IPS-NIHi11 (cell line): Measurements from ENCODE around the gene BST1.

Source experiments
- DNase-seq: peaks from one replicate; pipeline ENCODE4 v3.0.0; 2012; ENCODE audit warnings: mixed read lengths, low spot score

Gene BST1

DNA sequence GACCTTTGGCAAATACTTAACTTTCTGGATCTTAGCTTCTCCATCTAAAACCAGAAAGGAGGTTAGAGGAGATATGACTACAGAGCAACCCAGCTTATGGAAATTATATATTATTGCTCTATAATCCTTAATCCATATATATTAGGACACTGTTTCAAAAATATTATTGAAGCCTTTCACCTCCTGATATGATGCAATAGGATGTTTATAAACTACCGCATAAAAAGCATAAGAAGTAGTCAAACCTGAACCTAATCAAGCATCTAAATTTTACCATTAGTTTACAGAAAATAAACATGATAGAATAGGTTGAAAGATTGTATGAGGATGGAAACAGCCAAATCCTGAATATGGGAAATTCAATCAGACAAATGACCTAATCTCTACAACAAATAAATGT is 26.8 kb upstream of the BST1 start:
- no peak for DNase-seq

DNA sequence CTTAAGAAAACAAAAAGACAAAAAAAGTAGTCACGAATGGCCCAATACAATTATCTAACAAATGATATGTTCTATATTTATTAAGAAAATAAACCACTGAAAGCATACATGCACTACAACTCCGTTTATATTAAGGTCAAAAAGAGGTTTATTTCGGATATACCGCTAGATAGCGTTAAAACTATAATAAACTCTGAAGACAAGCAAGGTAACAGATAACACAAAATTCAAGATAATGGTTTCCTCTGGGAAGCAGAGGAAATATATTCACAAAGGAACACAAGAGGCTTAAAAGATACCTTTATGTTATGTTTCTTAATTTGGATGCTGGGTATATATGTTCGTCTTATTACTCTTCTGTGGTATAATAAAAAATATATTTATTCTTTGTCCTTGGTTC is 26.0 kb upstream of the BST1 start:
- DNase-seq, result no peak

DNA sequence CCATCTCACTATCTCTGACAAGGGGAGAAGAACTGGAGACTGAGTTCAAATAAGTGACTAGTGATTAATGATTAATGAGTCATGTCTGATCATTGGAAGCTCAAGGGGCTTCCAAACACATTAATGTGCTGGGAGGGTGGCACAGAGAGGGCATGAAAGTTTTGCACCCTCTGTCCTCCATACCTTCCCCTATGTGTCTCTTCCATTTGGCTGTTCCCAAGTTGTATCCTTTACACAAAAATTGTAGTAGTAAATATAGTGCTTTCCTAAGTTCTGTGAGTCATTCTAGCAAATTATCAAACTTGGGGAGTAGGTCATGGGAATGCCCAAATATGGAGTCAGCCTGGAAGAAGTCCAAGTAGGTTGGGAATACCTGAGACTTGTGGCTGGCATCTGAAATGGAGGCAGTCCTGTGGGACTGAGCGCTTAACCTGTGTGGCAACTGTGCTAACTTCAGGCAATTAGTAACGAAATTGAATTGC is 25.3 kb upstream of the BST1 start:
- DNase-seq, result peak; percentile 19

DNA sequence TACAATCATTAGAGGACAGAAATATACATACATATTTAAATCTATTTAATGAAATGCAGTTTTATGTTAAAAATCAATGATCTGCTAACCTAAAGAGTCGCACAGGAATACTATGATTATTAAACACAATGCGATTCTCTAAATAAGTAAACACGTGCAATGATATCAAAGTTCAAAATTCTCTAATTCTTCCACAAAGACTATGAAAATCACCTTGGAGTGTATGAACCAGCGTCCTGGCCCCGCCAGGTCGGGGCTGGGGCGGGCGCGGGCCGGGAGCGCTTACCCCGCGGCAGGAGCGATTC is 21.8 kb upstream of the BST1 start:
- DNase-seq, result no peak

DNA sequence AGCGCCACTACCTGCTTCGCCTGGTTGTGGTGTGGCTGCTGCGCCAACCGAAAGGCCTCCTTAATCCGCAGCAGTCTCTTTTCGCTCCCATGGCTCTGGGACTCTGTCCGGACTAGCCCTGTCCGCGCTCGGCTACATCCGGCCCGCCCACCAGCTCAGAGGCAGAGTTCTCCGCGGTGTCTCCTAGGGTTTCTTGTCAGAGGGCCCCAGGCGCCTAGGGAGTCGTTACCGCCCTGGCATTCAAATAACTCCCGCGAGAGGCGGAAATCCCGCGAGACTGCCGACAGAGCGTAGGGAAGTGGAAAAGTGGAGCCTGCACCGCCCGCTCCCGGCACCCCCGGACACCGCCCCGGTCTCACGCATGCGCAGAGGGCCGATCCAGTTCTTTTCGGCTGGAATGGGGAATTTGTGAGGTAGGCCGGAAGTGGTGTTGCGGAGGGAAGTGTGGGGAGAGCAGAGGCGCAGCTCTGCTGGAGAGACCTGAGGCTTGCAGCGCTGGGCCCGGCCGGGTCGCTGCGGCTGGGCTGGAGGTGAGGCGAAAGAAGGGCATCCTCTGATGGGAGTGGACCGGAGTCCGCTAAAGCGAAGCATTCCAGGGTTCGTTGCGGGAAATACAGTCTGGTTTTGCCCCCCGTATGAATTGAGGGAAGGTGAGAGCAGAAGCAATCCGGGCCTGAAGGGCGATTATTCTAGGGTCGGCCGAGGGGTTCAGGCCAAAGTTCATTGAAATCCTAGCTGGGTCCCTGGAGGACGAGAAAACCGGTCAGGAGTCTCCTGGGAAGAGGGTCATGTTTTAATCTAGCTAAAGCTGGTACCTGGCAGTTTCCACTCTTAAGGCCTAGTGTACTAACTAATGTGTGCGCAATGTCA is 21.3 kb upstream of the BST1 start, which contains the start of gene FAM200B:
TSS of gene FAM200B (plus strand) at position 456 of the 870 bp plus-strand sequence. CDS start 5,151 bp downstream, outside the sequence.
- DNase-seq, result peak; percentile 97

DNA sequence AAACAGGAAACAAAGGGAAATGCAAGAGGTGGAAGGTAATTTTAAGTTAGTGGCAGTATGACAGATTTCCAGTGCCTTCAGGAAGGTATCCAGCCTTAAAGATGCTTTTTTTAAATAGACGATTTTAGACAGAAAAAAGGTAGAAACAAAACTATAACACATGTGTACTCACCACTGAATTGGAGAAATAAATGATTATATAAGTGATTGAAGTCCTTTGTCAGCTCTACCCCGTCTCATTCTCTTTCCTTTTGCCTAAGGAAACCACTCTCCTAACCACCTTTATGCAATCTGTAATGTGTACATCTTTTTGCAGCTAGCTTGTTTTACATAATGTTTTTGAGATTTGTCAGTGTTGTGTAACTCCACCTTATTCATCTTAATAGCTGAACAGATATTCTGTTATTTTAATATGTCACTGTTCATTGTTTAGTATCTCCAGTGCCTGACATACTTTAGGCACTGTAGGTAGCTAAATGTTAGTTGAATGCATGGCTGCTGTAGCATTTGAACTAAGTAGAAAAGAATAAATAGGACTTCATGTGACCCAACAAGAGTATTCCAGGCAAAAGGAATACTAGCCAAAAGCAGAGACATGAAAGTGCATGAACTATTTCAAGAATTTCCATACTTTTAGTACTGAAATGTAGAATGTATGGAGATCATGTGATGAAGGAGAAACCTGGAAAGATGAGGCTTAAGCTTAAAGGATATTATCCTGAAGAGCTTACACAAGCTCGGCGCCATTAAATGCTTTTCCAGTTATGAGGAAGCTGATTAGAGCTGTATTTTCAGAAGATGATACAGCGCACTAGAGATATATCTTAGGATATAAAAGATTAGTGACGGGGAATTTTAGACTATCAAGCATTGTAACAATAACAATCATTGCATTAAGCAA is 20.4 kb upstream of the BST1 start:
- DNase-seq, result no peak

DNA sequence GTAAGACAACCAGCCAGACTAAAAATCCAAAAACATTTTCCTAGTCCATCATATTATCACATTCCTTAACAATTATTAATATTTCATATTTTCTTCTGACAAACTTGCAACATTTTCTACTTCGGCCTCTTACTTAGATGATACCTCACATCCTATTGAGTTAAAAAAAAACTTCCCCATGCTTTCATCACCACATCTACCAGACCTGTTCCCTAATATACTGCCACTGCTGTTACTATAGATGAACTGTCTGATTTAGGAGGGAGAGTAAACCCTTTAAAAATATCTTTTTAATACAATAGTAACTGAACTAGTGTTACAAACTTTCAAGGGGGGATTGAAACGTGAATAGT is 19.7 kb upstream of the BST1 start:
- no peak for DNase-seq

DNA sequence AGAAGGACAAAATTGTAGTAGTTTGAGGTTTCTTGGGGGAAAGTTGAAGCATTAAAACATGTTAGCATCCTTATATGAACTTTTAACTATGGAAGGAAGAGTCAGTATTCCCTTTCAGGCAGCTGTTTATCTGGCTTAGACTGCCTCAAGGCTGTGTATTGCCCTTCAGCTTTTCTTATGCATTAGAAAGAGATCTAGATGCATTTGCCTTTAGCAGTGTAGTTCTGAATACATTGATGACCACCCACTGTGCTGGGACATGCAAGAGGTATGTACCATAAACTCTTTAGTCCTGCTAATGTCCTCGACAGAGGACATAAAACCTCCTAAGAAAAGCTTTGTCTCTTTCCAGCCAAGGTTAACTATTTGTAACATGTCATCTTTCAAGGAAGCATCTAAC is 18.4 kb upstream of the BST1 start:
- peak; percentile 12 for DNase-seq

DNA sequence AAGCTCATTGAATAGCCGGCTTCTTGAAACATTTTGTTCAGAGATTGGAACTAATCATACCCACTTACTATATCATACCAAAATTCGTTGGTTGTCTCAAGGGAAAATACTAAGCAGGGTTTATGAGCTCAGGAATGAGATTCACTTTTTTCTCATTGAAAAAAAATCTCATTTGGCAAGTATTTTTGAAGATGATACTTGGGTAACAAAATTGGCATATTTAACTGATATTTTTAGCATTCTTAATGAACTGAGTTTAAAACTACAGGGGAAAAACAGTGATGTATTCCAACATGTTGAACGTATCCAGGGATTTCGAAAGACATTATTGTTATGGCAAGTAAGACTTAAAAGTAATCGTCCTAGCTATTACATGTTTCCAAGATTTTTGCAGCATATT is 14.8 kb upstream of the BST1 start:
- no peak for DNase-seq

DNA sequence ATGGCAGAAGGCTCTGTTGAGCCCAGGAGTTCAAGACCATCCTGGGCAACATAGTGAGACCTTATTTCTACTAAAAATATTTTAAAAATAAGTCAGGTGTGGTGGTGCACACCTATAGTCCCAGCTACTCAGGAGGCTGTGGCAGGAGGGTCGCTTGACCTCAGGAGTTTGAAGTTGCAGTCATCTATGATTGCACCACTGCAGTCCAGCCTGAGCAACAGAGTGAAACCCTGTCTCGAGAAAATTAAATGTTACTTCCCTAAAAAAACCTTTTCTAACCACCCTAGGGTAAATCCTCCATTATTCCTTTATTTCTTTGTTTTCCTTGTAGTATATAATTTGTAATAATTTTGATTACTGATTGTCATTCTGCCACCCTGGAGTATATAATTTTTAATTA is 13.3 kb upstream of the BST1 start:
- DNase-seq, result no peak

DNA sequence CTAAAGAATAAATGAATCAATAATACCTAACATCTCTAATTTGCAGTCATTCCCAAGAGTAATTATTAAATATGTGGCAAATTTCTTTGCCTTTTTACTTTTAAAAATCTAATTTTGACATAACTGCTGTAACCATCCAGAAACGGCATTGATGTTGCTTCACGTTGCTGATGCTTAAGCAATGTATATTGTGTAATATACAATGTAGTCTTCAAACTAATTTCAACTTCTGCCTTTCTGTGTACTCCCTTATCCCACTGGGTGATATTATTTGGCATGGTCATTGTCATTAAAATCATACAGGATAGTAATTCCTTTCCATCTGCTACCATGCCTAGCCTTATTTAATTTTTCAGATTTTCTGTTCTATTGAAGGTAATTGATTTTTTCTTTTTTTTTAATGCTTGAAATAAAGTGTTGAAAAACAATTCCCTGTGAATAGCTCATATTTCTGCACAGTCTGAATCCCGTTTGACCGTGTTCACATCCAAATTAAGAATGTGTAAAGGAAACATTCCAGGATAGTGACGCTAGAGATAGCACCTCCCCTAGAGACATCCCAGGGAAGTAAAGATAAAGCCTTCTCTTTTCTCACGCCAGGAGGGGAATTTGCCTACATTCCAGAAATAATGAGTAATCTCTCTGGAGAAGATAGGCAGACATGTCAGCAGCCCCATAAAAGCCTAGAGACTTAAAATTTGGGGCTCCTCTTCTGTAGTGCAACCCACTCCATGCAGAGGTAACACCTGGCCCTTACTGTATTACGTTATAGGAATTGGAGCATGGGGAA is 12.7 kb upstream of the BST1 start:
- DNase-seq, result peak; percentile 18

DNA sequence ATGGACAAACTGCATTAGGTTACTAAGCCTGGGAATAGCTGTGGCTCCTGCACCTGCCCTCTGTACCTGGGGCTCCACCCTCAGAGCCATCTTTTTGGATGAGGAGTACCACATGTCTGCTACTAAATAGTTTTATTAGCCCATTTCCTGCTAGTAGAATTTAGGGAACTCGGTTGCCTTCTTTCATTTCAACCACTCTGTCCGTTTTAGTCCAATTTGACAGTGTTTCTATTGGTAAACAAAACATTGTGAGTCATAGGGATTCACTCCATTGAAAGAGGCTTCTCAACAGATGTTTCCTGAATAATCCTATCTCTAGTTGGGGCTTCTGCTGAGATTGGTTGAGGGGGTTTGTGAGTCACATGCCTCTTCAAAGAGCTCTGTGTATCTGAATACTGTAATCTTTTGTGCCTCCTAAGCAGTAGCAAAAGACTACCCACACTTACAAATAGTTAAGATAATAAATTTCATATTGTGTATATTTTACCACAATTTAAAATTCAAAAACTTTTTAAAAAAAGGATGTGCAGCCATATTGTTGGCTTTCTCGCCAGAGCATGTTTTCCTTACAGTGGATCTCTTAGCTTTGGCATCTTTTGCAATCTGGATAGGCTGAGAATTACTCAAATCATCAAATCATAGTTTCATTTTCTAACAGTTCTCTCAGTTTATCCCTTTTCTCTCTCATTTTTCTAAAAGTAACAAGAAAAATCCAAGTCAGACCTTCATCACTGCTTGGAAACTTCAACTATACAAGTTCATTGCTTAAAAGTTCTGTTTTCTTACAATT is 11.3 kb upstream of the BST1 start:
- DNase-seq, result no peak

DNA sequence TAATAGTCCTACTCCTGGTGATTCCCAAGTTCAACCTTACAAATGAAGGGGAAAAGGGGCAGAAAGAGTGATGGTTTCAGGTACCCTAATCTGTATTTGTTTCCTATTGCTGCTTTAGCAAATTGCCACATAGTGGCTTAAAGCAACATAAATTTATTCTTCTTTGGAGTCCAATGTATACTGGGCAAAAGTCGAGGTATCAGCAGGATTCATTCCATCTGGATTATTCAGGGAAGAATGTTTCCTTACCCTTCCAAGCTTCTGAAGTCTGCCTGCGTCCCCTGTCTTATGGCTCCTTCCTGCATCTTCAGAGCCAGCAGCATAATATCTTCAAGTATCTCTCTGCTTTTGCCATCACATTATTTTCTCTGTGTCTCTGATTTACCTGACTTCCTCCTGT is 10.3 kb upstream of the BST1 start:
- no peak for DNase-seq

DNA sequence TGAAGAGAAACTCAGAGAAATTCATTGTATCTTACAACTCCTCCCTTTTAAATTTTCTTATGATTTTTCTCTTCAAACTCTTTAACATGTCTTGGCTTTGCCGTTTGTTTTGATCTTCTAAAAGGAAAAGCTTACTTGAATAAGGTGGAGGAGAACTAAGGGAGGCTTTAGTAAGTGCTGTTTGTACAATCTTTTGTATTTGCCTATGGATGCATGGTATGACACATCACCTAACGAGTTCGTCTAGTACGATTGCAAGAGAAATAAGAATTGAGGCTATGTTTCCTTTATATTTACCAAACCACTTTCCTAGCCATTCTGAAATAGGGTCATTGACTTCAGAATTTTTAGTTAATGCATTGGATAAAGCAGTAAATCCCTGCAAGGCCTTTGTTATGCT is 8.4 kb upstream of the BST1 start:
- DNase-seq, result no peak

DNA sequence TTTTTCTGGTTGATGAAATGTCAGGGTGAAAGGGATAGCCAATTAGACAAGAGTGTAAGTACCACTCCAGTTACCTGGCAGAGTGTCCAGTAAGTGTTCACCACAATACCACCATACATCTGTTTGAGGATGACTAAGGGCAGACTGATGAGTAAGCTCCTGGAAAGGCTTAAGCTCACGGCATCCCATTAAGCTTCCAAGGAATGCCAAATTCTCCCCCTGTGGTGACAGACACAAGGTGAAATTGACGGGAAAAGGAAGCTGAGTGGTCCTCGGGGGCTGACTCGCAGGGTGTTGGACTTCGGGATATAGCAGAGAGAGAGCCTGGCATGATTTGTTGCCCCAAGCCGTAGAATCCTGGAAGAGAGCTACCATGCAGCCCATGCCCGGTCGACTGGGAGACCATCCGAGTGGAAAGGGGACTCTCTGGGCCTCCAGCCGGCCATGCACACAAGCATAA is 7.6 kb upstream of the BST1 start:
- peak; percentile 23 for DNase-seq

DNA sequence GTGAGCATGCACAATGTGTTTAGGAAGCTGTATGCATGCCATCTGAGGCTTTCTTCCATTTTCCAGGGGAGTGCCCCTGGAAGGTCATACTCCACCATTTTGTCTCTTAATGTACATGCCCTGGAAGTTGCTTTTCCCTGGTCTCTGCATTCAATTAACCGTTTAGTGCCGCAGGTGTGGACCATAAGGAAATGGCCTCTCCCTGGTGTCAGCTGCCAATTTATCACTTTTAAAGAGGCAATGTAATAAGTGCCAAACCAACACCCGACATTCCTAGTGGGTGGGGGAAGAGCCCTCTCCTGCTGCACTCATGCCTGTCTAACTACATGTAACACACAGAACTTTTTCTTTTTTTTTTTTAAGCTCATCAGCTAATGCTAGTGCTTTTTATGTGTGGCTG is 7.1 kb upstream of the BST1 start:
- no peak for DNase-seq

DNA sequence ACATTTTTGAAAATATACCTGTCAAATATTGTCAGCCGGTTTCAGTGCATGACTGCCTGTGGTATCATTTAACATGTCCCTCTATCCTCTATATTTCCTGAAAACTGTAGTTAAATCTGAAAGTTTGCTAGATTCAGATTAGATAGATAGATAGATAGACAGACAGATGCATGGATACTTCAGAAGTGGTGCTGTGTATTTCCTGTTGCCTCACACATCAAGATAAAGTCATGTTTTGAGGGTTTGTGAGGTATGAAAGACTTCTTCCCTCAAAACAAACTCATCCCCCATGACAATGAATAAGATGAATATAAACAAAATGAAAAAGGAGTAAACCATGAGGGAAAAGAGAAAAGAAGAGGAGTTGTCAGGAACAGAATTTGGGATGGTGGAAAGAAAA is 6.0 kb upstream of the BST1 start:
- no peak for DNase-seq

DNA sequence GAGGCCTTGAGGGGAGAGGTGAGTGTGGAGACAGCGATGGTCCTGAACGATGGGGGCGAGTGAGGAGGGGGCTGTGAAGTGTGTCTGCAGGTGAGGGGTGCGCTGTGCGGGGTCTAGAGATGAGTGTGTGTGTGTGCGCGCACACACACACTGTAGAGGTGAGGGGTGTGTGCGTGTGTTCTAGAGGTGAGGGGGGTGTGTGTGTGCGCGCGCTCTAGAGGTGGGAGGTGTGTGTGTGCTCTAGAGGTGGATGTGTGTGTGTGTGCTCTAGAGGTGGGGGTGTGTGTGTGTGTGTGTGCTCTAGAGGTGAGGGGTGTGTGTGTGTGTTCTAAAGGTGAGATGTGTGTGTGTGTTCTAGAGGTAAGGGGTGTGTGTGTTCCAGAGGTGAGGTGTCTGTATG is 574 bp downstream of the BST1 start:
- no peak for DNase-seq

DNA sequence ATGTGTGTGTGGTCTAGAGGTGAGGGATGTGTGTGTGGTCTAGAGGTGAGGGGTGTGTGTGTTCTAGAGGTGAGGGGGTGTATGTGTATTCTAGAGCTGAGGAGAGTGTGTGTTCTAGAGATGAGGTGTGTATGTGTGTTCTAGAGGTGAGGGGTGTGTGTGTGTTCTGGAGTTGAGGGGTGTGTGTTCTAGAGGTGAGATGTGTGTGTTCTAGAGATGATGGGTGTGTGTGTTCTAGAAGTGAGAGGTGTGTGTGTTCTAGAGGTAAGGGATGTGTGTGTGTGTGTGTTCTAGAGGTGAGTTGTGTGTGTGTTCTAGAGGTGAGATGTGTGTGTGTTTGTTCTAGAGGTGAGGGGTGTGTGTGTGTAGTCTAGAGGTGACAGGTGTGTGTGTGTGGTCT is 1.3 kb downstream of the BST1 start:
- no peak for DNase-seq

DNA sequence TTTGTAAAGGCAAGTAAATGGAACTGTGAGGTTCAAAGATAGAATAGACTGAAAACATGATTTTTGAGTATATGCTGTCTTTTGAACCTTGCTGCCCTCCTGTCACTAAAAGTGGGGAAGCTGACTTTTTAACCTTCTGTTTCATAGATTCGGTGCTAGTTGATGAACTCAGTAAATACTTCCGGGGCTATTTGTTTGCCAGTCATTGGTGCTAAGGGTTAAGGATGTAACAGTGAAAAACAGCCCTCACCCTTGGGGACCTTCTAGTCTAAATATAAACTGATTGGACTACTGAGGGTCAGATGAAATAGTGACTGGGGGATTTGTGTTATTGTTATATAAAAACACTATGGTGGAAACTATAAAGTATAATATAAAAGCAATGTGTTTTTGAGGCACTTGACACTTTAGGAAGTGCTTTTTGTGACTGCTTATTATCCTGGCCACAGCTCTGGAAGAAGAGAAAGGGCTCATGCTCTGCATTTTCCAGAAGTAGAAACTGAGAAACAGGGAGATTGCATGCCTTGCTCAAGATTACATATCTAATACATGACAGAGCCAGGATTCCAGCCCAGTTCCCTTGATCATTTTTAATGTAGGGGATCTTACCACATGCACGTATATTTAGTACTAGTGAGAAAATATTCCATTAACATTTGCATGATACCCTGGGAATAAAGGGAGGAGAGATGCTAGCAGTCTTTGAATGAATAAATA is 3.9 kb downstream of the BST1 start:
- no peak for DNase-seq

DNA sequence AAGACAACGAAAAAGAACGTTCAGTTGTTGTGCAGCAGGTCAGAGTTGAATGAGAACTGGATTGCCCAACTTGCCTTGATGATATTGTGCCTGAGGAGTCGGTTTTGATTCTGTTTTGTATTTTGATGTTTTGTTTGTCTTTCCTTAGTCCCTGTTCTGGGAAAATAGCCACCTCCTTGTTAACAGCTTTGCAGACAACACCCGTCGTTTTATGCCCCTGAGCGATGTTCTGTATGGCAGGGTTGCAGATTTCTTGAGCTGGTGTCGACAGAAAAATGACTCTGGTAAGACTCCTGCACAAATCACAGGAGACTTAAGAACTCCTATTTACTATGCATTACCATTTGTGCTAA is 4.5 kb downstream of the BST1 start:
- no peak for DNase-seq
